Osteocyte (in vitro differentiated cells): ENCODE measurements around the gene GAK. TPM values are rescaled to one million over a fixed set of nuclear protein-coding genes. Genes with fewer than 3 reads are reported as not detected.

ENCODE experiments used
- DNase-seq: peaks from one replicate; pipeline ENCODE4 v3.0.0; 2021; ENCODE audit warnings: mixed read lengths; ENCODE audit not compliant: unreplicated experiment; ENCODE audit errors: extremely low spot score
- H3K27ac Mint-ChIP-seq: one replicate; pipeline ENCODE4 v1.8.0; 2021; ENCODE audit warnings: mild to moderate bottlenecking, mixed read lengths; ENCODE audit not compliant: unreplicated experiment
- H3K27me3 Mint-ChIP-seq: one replicate; pipeline ENCODE4 v1.8.0; 2021; ENCODE audit warnings: mixed read lengths; ENCODE audit not compliant: unreplicated experiment
- H3K36me3 Mint-ChIP-seq: one replicate; pipeline ENCODE4 v1.8.0; 2021; ENCODE audit warnings: mixed read lengths; ENCODE audit not compliant: unreplicated experiment
- H3K4me1 Mint-ChIP-seq: one replicate; pipeline ENCODE4 v1.8.0; 2021; ENCODE audit warnings: mixed read lengths; ENCODE audit not compliant: unreplicated experiment
- H3K4me3 Mint-ChIP-seq: one replicate; pipeline ENCODE4 v1.8.0; 2021; ENCODE audit warnings: mild to moderate bottlenecking, moderate library complexity, mixed read lengths; ENCODE audit not compliant: unreplicated experiment
- H3K9me3 Mint-ChIP-seq: one replicate; pipeline ENCODE4 v1.8.0; 2021; ENCODE audit warnings: mixed read lengths; ENCODE audit not compliant: unreplicated experiment
- CTCF ChIP-seq: fragments of 200-600 bp; sonication (generic); IDR thresholded peaks from 2 replicates; pipeline ENCODE4 v1.5.0; 2021; ENCODE audit warnings: antibody characterized with exemption, mild to moderate bottlenecking, moderate library complexity
- total RNA-seq: library from RNA; stranded (reverse); gene quantifications from 2 replicates; pipeline ENCODE4 v1.2.1, GENCODE V29; 2021

The GAK gene
- total RNA-seq, 1 donor from 2014 or later: 93.8 TPM

- Mint-ChIP-seq H3K27ac (no peak overlapping the region), H3K36me3 (peaks cover 17% of the 10 kb centered on the region)
These were observed 18.9 kb downstream of the GAK start for GRCh38 chr4:913280-913618.

GRCh38 chr4:912548-913279 is 19.4 kb downstream of the GAK start:
- no peak for TF ChIP-seq CTCF
- Mint-ChIP-seq H3K27ac (no peak overlapping the region), H3K9me3 (peaks cover under 1% of the 10 kb centered on the region), H3K27me3 (no peaks in the 10 kb centered on the region), H3K36me3 (peaks cover 16% of the 10 kb centered on the region), H3K4me1 (peaks cover 8% of the 10 kb centered on the region), H3K4me3 (no peak overlapping the region)
- DNase-seq: no peak

More at GRCh38 chr4:913280-913618, 18.9 kb downstream of the GAK start:
- H3K4me1 Mint-ChIP-seq: peaks cover 9% of the 10 kb centered on the region
- peaks cover 6% of the 10 kb centered on the region for H3K9me3 Mint-ChIP-seq
- H3K27me3 Mint-ChIP-seq: no peaks in the 10 kb centered on the region
- H3K4me3 Mint-ChIP-seq: no peak overlapping the region
- DNase-seq: no peak
- no peak for TF ChIP-seq CTCF

- Mint-ChIP-seq H3K27me3 (no peaks in the 10 kb centered on the region), H3K9me3 (no peaks in the 10 kb centered on the region), H3K27ac (no peak overlapping the region), H3K4me1 (peaks cover 8% of the 10 kb centered on the region), H3K36me3 (peaks cover 16% of the 10 kb centered on the region), H3K4me3 (no peak overlapping the region)
- DNase-seq: no peak
- no peak for TF ChIP-seq CTCF
These were observed 20.1 kb downstream of the GAK start for GRCh38 chr4:911871-912490.

- no peak for DNase-seq
- Mint-ChIP-seq H3K4me1 (peaks cover 8% of the 10 kb centered on the region), H3K9me3 (no peaks in the 10 kb centered on the region), H3K4me3 (no peak overlapping the region), H3K27ac (no peak overlapping the region), H3K27me3 (no peaks in the 10 kb centered on the region), H3K36me3 (peaks cover 16% of the 10 kb centered on the region)
- TF ChIP-seq CTCF: no peak
These were observed 20.8 kb downstream of the GAK start for GRCh38 chr4:911221-911751.

- Mint-ChIP-seq H3K27ac (no peak overlapping the region), H3K27me3 (no peaks in the 10 kb centered on the region), H3K4me1 (peaks cover 5% of the 10 kb centered on the region), H3K9me3 (no peaks in the 10 kb centered on the region), H3K4me3 (no peak overlapping the region), H3K36me3 (peaks cover 18% of the 10 kb centered on the region)
- DNase-seq: no peak
- no peak for TF ChIP-seq CTCF
These were observed 21.6 kb downstream of the GAK start for GRCh38 chr4:910366-911091.
